ENCODE results near the gene TRIM56.
A peak's percentile ranks its signal among the peaks of the same experiment; 100 is the strongest.
"Not testable (repeated sequence)": the region's sequence is repeated elsewhere in the genome, so short reads cannot be mapped to it uniquely, and the experiment has no call there.

TRIM56 gene

DNA sequence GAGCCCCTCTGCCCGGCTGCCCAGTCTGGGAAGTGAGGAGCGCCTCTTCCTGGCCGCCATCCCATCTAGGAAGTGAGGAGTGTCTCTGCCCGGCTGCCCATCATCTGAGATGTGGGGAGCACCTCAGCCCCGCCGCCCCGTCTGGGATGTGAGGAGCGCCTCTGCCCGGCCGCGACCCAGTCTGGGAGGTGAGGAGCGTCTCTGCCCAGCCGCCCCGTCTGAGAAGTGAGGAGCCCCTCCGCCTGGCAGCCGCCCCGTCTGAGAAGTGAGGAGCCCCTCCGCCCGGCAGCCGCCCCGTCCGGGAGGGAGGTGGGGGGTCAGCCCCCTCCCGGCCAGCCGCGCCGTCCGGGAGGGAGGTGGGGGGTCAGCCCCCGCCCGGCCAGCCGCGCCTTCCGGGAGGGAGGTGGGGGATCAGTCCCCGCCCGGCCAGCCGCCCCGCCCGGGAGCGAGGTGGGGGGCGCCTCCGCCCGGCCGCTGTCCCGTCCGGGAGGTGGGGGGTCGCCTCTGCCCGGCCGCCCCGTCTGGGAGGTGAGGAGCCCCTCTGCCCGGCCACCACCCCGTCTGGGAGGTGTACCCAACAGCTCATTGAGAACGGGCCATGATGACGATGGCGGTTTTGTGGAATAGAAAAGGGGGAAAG lies 7.1 kb downstream of the TRIM56 start:
- DNase-seq (ENCODE audit: low spot score) = not testable (repeated sequence)

DNA sequence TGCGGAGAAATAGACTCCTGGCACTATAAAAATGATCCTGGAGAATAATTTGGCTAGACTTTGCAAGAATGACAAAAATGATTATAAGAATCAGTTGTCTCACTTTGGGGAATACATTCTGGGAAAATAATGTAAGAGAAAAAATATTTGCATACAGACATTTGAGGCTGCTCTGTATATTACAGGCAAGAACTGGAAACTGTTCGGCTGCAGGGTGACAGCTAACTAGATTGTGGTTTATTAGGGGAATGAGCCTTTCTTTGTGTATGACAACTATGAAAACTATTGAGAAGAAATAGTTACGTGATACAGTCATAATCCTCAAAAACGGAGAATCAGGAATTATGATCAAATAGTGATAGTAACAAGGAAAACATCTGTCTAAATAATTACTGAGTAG lies 8.6 kb downstream of the TRIM56 start:
- DNase-seq (ENCODE audit: low spot score) = no peak

DNA sequence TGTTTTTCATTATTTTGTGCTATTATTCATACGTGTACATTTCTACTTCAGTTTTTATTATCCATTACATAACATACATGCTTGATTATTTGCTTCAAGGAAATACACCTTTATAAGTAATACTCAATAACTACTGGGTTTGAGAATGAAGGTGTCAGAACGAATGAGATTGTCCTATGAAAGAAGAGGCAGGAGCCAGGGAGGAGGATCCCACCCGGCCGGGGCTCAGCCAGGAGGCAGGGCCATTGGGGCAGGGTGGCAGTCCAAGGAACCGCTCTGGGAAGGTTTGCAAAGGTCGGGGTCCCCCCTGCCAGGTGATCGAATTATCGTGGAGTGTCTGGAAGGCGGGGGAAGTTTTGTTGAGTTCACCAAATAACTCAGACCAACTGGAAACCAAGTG lies 9.1 kb downstream of the TRIM56 start:
- DNase-seq (ENCODE audit: low spot score) = no peak

DNA sequence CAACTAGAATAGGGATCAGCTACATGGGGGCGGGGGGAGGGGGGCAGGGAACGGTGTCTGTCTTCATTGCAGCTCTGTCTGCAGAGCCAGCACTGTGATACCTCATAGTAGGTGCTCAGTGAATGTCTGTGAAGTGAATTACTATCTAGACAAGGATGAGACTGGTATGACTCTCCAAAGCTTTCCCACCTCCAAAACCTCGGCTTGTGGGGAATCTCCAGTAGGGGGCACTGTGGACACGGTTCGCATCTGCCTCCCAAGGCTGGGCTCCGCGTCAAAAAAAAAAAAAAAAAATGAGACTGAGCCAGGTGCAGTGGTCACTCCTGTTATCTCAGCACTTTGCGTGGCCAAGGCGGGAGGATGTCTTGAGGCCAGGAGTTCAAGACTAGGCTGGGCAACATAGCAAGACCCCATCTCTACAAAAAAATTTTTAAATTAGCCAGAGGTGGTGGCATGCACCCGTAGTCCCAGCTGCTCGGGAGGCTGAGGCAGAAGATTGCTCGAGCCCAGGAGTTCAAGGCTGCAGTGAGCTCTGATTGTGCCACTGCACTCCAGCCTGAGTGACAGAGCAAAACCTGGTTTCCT lies 9.6 kb downstream of the TRIM56 start:
- DNase-seq (ENCODE audit: low spot score) = no peak

DNA sequence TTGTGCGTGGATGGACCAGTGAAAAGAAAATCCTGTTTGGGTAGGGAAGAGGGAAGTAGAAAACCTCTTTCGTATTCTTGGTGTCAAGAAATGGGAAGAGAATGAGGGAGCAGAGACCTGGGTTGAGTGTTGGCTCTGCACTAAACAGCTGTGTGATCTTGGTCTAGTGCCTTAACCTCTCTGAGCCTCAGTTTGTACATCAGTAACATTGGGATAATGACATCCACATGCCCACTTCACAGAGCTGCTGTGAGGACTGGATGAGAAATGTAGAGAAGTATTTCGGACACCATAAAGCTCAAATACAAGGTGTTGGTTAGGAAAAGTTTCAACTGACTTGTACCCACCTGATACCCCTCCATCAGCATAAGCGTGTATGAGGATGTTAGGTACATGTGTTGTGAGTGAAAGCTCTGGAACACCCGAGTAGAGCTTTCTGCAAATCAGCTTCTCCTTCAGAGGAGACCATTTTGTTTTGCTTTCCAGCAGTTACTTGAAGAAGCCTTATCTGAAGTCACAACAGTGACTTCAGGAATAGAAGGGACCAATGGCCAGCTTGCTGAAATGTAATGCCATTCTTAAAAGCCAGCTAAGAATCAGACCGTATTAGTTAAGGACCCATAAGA lies 11.2 kb downstream of the TRIM56 start:
- DNase-seq (ENCODE audit: low spot score) = no peak

DNA sequence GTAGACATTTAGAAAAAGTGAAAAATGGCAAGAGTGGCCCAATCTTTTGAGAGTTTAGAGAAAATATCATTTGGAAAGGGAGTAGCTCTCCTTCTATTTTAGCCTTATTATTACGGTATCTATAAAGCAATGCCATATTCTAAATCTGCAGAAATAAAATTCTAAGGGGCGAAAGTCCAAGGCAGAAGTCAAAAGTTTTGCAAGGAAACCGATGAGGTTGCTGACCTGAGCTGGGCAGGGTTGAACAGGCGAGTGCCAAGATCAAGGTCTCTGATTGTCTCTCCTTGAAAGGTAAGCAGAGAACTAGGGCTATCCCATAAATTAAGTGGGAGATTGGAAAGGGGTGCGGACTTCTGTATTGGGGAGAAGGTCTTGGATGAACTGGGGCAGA lies 11.7 kb downstream of the TRIM56 start:
- no peak for DNase-seq (ENCODE audit: low spot score)

DNA sequence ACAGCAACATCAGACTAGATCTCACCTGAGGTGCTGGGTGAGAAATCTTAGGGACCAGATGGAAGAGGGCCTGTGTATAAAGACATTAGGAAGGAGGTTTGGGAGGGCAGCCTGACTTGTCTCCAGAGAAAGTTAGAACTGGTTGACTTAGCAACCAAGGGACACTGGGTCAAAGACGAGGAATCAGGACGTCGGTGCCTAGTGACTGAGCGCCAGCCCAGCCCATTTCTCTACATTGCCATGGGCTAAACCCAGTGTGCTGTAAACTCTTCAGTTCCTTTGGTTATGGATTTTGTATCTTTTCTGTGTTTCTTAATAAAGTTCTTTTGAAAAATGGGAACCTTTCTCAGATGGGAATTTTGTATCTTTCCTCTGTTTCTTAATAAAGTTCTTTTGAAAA lies 12.3 kb downstream of the TRIM56 start:
- no peak for DNase-seq (ENCODE audit: low spot score)

DNA sequence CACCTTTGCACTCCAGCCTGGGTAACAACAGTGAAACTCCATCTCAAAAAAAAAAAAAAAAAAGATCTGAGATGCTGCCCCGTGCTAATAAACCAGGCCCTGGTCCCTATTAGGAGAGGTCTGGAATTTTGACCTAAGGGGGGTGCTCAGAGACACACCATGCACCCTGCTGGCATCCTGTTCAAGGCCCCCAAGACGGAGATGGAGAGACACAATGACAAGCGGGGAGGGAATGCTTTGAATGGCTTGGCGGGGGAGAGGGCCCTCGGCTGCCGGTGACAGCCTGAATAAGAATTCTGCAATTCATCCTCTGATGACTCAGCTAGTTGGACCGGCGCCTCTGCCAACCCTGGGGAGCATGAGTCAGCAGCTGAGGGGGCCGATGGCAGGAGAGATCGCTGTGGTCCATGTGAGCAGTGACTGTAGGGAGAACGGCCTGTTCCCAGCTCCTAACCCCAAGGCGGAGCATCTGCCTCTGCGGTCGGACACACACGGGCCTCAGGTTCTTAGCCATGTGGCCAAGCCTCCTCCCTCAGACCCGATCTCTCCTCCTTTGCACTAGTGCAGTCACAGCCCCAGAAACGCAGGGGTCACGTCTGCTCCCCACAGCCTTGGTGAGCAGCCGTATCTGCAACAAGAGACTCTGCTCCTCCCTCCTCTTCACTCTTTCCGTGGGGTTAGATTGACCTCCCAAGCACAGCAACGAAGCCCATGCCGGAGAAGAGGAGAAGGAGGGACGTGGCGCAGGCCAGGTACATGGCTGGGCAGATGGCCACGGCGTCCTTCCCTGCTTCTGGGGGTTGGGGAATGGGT lies 14.9 kb downstream of the TRIM56 start:
- peak; percentile 99 for DNase-seq (ENCODE audit: low spot score)

DNA sequence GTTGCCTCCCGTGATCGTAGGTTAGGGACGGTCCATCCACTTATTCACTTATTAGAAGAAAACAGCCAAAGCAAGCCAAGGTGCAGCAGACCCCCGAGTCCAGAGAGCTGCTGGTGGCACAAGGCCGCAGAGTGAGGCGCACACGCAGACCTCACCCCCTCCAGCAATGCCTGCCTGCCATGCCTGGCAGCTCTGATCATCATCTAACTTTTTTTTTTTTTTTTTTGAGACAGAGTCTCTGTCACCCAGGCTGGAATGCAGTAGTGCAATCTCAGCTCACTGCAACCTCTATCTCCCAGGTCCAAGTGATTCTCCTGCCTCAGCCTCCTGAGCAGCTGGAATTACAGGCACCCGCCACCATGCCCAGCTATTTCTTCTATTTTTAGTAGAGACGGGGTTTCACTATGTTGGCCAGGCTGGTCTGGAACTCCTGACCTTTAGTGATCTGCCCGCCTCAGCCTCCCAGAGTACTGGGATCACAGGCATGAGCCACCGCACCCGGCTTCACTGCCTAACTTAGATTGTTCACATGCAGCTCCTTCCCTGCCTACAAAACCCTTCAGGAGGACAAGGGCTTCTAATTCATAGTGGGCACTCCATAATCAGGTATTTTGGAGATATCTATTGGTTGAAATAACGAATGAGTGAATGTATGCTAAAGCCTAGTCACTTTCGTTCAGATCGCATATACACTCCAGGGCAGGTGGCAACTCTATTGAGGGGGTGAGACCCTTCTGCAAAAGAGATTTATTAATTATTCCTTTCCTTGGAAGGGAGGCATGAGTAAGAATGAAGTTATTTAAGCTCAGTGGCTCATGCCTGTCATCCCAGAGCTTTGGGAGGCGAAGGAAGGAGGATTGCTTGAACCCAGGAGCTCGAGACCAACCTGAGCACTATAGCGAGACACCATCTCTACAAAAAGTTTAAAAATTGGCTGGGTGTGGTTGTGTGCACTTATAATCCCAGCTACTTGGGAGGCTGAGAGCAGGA lies 15.9 kb downstream of the TRIM56 start:
- DNase-seq (ENCODE audit: low spot score) = no peak

DNA sequence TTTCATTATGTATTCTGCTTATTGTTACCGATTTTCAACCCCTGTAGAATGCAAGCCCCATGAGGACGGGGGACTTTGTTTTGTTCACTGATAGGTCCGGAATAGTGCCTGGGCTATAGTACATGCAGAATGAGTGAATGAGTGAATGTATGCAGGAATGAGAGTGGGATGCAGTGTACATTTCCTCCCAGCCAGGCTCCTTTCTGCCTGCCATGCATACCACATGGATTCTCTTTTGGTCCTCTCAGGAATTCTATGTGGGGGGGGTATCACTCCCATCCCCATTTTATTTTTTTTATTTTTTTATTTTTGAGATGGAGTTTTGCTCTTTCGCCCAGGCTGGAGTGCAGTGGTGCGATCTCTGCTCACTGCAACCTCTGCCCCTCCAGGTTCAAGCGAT lies 16.7 kb downstream of the TRIM56 start:
- DNase-seq (ENCODE audit: low spot score) = no peak

DNA sequence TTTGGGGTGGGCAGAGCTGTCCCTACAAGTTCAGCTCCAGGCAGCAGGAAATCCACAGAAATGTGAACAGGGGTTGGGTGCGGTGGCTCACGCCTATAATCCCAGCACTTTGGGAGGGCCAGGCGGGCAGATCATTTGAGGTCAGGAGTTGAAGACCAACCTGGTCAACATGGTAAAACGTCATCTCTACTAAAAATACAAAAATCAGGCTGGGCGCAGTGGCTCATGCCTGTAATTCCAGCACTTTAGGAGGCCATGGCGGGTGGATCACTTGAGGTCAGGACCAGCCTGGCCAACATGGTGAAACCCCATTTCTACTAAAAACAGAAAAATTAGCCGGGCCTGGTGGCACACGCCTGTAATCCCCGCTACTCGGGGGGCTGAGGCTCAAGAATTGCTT lies 18.4 kb downstream of the TRIM56 start:
- not testable (repeated sequence) for DNase-seq (ENCODE audit: low spot score)

DNA sequence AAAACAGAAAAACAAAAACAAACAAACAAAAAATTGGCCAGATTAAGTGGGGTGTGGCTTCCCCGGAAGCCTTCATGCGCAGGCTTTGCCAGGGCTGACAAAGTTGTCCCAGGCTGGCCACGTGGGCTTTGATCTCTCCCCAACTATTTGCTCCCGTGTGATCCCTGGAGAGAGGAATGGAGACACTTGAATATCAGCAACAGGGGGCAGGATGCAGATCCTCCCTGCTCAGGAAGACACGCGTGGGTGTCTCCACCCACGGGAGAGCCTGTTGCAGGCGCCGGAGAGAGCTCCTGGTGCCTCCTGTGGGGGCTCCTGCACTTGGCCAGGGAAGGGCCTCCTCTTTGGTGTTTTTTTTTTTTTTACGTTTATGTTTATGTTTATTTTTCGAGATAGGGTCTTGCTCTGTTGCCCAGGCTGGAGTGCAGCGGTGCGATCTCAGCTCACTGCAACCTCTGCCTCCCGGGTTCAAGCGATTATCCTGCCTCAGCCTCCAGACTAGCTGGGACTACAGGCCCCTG lies 19.0 kb downstream of the TRIM56 start:
- DNase-seq (ENCODE audit: low spot score) = no peak

DNA sequence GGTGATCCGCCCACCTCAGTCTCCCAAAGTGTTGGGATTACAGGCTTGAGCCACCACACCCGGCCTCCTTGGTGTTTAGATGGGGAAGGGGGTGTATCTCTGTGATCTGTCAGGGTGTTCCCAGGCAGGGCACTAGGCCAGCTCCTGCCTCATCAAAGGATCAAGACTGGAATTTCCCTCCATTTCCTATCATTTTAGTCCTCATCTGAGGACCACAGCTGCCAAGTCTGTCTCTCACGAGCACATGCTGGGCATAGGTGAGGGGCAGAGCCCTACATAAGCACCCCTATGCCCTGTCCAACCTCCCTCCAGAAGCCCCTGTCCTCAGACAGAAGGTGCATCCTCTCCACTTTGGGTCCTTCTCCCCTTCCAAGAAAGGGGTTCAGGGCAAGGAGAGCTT lies 19.5 kb downstream of the TRIM56 start:
- no peak for DNase-seq (ENCODE audit: low spot score)

DNA sequence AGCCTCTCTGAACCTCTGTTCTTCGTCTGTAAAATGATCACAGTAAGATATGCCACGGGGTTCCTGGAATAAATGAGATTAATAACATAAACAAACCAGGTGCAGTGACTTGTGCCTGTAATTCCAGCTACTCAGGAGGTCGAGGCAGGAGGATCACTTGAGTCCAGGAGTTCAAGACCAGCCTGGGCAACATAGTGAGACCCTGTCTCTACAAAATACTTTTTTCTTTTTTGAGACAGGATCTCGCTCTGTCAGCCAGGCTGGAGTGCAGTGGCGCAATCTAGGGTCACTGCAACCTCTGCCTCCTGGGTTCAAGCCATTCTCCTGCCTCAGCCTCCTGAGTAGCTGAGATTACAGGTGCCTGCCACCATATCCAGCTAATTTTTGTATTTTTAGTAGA lies 20.0 kb downstream of the TRIM56 start:
- not testable (repeated sequence) for DNase-seq (ENCODE audit: low spot score)

DNA sequence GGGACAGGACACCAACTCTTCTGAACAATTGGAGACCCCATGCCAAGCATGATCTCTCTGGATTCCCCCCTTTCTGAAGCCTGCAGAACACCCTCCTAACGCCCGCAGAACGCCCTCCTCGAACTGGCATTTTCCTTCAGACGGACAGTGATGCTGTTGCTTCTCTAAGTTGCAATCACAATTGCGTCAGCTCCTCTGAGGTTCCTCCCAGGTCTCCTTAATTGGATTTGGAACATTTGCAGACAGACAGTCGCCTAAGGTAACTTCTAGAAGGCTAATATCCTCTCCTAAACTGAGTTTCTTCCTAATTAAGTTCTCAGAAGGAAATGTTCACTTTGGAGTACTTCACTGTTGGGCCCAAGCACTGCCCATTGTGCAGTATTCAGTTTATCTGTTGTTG lies 21.1 kb downstream of the TRIM56 start:
- DNase-seq (ENCODE audit: low spot score) = no peak

DNA sequence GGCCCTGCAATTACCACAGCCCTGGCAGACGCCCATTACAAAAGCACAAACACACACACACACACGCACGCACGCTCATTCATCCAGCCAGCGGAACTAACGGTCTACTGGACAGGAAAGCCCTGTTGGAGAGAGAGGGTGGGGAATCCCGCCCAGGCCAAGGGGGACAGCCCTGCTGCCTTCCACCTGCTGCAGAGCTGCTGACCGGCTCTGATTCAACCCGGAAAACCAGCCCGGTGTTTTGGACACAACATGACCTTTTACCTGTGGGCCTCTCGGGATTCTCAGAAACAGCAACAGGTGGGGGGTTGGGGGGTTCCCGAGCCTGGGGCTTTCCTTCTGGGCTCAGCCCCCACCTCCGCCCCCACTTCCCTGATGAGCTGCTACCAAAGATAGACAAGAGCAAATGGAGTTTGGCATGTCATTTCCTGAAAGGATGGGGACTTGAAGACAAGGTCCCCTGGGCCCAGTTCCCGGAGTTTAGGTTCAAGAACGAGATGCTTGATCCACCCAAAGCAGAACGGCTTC lies 23.1 kb downstream of the TRIM56 start:
- DNase-seq (ENCODE audit: low spot score) = peak; percentile 76

DNA sequence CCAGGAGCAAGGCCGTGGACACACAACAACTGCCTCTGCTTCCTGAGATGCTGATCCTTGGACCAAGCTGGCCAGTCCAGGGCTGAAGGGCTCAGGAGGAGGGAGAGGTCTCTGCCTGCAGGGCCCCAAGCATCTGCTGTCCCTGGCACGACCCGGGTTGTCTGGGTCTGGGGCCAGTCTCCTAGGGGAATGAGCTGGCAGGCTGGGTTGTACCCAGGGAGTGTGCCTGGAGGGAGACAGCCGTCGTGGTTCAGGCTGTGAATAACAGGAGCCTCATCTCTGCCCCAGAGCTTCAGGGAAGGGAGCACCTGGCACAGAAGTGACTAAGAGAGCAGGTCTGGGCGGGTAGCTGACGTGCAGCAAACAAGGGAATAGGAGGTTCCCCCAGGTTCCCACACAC lies 23.7 kb downstream of the TRIM56 start:
- DNase-seq (ENCODE audit: low spot score) = no peak

DNA sequence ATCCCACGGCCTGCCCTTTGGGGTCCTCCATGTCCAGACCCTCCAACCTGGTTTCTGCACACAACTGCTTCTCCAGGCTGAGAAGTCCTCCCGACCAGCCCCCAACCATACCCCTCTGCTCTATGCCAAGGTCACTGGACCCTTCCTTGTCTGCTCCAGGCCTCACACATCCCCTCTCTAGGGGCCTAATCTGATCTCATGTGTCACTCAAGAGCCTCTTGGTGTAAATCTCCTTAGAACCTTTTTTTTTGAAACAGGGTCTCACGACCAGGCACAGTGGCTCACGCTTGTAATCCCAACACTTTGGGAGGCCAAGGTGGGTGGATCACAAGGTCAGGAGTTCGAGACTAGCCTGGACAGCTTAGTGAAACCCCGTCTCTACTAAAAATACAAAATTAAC lies 24.1 kb downstream of the TRIM56 start:
- no peak for DNase-seq (ENCODE audit: low spot score)

DNA sequence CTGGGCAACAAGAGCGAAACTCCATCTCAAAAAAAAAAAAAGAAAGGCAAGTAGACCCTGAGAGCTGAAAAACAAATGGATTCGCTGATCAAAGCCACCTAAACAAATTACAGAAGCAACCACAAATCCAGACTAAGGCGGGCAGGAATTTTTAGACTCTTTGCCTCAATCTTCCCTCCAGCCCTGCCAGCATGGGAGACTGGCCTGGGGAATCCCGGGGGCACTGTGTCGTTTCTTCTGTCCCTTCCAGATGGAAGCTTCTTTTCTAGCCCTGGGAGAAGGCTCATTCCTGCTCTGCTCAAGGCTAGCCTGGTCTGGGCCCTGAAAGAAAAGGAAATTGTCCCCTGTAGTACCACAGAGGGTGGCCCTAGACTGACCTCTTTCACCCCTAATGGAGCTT lies 26.0 kb downstream of the TRIM56 start:
- no peak for DNase-seq (ENCODE audit: low spot score)

DNA sequence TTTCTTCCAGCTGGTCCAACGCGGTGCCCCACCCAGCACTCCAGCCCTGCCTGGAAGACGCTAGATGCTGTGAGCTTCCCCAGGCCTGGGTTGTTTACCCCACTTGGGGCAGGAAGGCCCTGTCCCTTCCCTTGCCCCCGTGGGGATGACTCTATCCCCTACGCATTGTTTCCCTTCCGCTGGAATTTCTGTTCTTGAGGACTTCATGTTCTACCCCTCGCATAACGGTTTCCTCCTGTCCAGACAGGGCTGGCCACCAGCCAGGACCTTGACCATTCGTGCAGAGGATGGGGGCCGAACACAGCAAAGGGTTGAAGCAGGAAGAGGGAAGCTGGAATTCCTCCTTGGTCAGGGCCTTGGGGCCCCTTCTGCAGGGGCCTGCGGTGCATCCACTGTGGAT lies 27.0 kb downstream of the TRIM56 start:
- DNase-seq (ENCODE audit: low spot score) = peak; percentile 98

DNA sequence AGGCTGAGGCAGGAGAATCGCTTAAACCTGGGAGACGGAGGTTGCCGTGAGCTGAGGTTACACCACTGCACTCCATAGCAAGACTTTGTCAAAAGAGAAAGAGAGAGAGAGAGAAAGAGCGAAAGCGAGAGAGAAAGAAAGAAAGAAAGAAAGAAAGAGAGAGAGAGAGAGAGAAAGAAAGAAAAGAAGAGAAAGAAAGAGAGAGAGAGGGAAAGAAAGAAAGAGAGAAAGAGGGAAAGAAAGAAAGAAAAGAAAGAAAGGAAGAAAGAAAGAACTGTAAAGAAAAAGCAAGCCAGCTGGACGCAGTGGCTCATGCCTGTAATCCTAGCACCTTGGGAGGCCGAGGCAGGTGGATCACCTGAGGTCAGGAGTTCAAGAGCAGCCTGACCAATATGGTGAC lies 27.9 kb downstream of the TRIM56 start:
- DNase-seq (ENCODE audit: low spot score) = not testable (repeated sequence)
